Right lobe of liver (tissue), 4 donors: ENCODE data around the gene ACOT7.

Experiments
- POLR2A ChIP-seq: fragments of 450-650 bp; IDR thresholded peaks from one replicate; pipeline ENCODE4 v1.6.1; 2017; ENCODE audit warnings: antibody characterized with exemption, mild to moderate bottlenecking
- TF ChIP-seq, protein P1 (sequence below), 4 donors: fragments of 200-600 bp in 3 of 4; fragments of 450-650 bp in 1 of 4; IDR thresholded peaks; one replicate each; pipeline versions ENCODE4 v1.5.1 to v1.8.0; 2016 to 2022; ENCODE audit warnings: antibody characterized with exemption in 4 of 4, mild to moderate bottlenecking in 2 of 4
- donor health status: DM: no; HTN: no; CAD: no.
- donor health status: DM: no; HTN: no; CAD: no.
- donor health status: DM: no; HTN: yes; CAD: no.

DNA sequence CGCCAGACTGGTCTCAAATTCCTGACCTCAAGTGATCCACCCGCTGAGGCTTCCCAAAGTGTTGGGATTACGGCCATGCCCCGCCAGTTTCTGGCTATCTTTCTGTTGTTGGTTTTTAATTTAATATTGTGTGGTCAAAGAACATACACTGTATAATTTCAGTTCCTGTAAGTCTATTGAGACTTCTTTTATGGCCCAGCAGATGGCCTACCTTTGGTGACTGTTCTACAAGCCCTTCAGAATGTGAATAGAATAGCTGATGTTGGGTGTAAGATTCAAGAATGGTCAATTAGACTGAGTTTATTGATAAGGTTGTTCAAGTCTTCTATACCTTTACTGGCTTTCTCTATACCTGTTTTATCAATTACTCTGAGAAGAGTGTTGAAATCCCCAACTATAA lies 15.5 kb upstream of the ACOT7 start:
- no peak for TF ChIP-seq POLR2A
- TF ChIP-seq, protein P1, sequence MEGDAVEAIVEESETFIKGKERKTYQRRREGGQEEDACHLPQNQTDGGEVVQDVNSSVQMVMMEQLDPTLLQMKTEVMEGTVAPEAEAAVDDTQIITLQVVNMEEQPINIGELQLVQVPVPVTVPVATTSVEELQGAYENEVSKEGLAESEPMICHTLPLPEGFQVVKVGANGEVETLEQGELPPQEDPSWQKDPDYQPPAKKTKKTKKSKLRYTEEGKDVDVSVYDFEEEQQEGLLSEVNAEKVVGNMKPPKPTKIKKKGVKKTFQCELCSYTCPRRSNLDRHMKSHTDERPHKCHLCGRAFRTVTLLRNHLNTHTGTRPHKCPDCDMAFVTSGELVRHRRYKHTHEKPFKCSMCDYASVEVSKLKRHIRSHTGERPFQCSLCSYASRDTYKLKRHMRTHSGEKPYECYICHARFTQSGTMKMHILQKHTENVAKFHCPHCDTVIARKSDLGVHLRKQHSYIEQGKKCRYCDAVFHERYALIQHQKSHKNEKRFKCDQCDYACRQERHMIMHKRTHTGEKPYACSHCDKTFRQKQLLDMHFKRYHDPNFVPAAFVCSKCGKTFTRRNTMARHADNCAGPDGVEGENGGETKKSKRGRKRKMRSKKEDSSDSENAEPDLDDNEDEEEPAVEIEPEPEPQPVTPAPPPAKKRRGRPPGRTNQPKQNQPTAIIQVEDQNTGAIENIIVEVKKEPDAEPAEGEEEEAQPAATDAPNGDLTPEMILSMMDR (IDR thresholded peaks at IDR 0.05), result no peak
